Dendritic cell treated with granulocyte-macrophage colony-stimulating factor and Interleukin-4, amounts not matched to agents 40 ng/mL and 50 ng/mL, for 4 days (primary cell): Measurements from ENCODE around the gene ZNF593OS.
A peak's percentile ranks its signal among the peaks of the same experiment; 100 is the strongest.

ENCODE experiments used
- H3K27ac Mint-ChIP-seq: one replicate; pipeline ENCODE4 v1.8.0; 2022; ENCODE audit warnings: mild to moderate bottlenecking, mixed read lengths
- H3K27me3 Mint-ChIP-seq: one replicate; pipeline ENCODE4 v1.8.0; 2022; ENCODE audit warnings: mild to moderate bottlenecking, mixed read lengths
- H3K36me3 Mint-ChIP-seq: one replicate; pipeline ENCODE4 v1.8.0; 2022; ENCODE audit warnings: low read depth, mixed read lengths
- H3K4me1 Mint-ChIP-seq: one replicate; pipeline ENCODE4 v1.8.0; 2022; ENCODE audit warnings: low read depth, mixed read lengths
- H3K4me3 Mint-ChIP-seq: one replicate; pipeline ENCODE4 v1.8.0; 2022; ENCODE audit warnings: mild to moderate bottlenecking, moderate library complexity, mixed read lengths
- H3K9me3 Mint-ChIP-seq: one replicate; pipeline ENCODE4 v1.8.0; 2022; ENCODE audit warnings: mixed read lengths
- intact Hi-C: fragments of 100-400 bp; cut with micrococcal nuclease; formaldehyde crosslinking; loops from one replicate; pipeline ENCODE4 v1.15.0; 2022

The ZNF593OS gene

DNA sequence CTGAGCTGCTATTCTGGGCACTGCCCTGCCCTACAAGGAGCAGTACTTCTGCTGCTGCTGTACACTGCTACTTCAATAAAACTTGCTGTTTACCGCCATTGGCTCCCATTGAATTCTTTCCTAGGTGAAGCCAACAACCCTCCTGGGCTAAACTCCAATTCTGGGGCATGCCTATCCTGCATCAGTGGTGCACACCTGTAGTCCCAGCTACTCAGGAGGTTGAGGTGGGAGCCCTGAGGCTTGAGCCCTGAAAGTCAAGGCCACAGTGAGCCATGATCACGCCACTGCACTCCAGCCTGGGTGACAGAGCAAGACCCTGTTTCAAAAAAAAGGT lies 38.8 kb downstream of the ZNF593OS start:
- Mint-ChIP-seq H3K4me3 (no peak overlapping the region), H3K36me3 (no peaks in the 10 kb centered on the region), H3K9me3 (no peaks in the 10 kb centered on the region), H3K27ac (no peak overlapping the region), H3K4me1 (peaks cover 11% of the 10 kb centered on the region), H3K27me3 (no peaks in the 10 kb centered on the region)
- intact Hi-C loops, result no loop called here

DNA sequence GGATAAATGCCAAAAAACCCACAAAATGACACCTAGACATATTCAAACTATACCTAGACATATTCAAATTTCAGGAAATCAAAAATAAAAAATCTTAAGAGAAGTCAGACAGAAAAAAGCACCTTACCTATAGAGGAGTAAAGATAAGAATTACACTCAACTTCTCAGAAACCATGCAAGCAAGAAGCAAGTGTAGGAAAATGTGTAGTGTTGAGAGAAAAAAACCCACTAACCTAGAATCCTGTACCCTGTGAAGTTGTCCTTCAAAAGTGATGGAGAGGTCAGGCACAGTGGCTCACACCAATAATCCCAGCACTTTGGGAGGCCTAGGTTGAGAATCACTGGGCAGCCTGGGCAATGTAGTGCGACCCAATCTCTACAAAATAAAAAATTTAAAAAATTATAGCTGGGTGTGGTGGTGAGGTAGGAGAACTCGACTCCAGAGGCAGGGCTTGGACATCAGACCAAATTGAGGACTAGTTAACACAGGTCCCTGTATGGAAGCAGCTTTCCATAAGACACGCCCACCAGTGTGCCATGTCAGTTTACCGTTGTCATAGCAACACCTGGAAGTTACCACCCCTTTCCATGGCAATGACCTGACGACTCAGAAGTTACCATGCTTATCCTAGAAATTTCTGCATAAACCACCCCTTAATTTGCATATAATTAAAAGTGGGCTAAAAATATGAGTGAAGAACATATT lies 39.4 kb downstream of the ZNF593OS start:
- Mint-ChIP-seq H3K27me3 (no peaks in the 10 kb centered on the region), H3K36me3 (no peaks in the 10 kb centered on the region), H3K9me3 (no peaks in the 10 kb centered on the region), H3K4me3 (no peak overlapping the region), H3K4me1 (peaks cover 16% of the 10 kb centered on the region), H3K27ac (no peak overlapping the region)
- intact Hi-C loops, result no loop called here

DNA sequence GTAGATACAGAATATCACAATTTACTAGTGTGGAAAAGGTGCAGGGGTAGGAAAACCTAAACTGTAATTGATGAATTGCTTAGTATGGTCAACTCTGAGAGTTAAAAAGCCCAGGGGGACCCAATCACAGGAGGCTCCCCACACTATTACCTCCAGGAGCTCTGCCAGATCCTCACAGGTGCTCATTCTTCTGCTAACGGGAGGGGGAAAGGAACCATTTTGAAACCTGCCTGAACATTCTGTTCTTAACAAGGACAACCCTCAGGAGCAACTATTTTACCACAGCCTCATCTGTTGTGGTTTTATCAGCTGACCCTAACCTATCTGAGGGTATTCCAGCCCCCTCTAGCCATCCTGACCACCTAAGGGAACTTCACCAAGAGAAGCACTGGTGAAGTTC lies 40.9 kb downstream of the ZNF593OS start:
- H3K27me3 Mint-ChIP-seq, result no peaks in the 10 kb centered on the region
- intact Hi-C loops, result no loop called here
- H3K36me3 Mint-ChIP-seq, result no peaks in the 10 kb centered on the region
- no peak overlapping the region for H3K4me3 Mint-ChIP-seq
- H3K27ac Mint-ChIP-seq, result no peak overlapping the region
- H3K9me3 Mint-ChIP-seq, result no peaks in the 10 kb centered on the region
- peaks cover 18% of the 10 kb centered on the region for H3K4me1 Mint-ChIP-seq

DNA sequence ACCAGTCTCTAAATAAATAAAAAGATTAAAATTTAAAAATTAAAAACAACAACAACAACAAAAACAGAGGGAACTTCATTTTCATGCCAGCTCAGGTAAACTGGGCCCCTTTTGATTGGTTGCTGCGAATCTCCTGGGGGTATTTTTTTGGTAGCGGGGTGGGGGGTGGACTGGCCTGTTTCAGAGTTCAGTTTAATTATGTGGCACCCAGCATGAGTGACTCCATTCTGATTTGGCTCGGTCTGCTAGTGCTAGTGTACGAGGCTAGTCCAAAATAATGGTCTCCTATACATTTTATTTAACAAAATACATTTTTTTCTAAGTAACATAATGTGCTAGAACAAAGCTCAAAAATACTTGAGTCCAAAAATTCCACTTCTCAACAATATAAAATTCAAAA lies 41.9 kb downstream of the ZNF593OS start:
- Mint-ChIP-seq H3K9me3 (no peaks in the 10 kb centered on the region), H3K27ac (no peak overlapping the region), H3K4me1 (peaks cover 21% of the 10 kb centered on the region), H3K4me3 (no peak overlapping the region), H3K27me3 (no peaks in the 10 kb centered on the region), H3K36me3 (no peaks in the 10 kb centered on the region)
- intact Hi-C loops, result no loop called here

DNA sequence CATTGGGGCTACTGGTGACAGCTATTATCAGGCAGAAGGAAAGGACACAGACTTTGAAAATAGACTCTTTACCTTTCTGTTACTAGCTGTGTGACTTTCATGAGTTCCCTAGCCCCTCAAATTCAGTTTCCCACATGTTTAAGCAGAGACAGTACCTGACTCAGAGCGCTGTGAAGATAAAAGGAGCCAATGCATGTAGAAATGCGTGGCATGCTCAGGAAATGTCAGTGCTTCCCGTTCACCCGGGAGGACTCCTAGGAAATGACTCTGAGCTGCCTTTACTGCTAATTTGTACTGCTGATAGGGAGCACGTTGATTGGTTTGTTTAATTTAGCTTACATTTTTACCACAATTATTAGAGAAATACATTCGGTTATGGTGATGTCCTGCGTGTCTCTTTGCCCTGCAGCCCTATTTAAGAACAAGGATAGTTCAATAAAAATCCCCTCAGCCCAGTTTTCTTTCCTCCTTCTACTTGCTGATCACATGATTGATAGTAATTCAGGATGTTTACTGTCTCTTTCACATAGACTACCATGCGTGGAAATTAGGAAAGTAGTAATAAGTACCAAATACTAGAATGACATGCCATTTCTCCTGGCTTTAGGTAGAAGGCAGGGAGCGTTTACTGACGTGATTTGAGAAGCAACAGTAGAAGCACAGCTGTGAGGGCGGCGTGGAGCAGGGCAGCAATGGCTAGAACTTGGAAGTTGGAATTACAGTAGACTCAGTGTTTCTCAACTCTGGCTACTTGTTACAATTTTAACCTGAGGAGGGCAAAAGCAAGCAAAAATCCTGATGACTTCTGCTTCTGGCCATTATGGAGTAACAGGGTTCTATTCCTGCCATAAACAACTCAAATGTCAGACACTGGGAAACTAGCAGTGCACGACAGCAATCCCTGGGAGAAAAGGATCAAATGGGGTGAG lies 44.1 kb downstream of the ZNF593OS start:
- Mint-ChIP-seq H3K9me3 (no peaks in the 10 kb centered on the region), H3K27ac (peak overlapping the region; percentile 79), H3K36me3 (no peaks in the 10 kb centered on the region), H3K4me1 (peaks cover 30% of the 10 kb centered on the region), H3K4me3 (peak overlapping the region; percentile 24), H3K27me3 (no peaks in the 10 kb centered on the region)
- intact Hi-C loops, result loop anchor here (2.0 kb wide), 1 partner anchor 15 kb away; no protein-coding TSS in a partner anchor

DNA sequence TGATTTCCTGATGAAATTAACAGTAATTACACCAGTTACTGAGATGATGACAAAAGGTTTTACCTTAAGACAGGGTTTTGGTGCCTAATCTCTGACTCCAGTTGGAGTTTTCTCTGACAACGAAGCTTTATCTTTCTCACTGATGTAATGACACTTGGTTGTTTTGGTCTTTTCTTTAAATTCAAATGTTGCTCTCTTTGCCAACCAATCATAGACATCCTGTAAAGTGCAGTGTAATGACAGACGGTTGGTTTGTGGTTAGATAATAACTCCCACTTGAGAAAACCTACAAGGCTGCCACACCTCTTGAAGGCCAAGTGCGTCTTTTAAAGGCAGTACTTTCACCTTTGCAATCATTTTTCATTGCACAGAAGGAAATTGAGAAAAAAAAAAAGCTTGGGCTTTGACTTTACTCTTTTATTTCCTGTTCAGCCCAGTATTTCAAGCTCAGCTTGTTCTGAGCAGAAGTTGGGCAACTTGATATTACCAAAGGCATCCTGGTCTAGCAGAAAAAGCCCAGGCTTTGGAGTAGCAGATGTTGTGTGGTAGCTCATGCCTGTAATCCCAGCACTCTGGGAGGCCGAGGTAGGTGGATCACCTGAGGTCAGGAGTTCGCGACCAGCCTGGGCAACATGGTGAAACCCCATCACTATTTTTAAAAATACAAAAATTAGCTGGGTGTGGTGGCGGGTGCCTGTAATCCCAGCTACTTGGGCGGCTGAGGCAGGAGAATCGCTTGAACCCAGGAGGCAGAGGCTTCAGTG lies 45.1 kb downstream of the ZNF593OS start:
- no peaks in the 10 kb centered on the region for H3K27me3 Mint-ChIP-seq
- no peaks in the 10 kb centered on the region for H3K9me3 Mint-ChIP-seq
- peaks cover 40% of the 10 kb centered on the region for H3K4me1 Mint-ChIP-seq
- no peaks in the 10 kb centered on the region for H3K36me3 Mint-ChIP-seq
- intact Hi-C loops, result loop anchor here (2.0 kb wide), 1 partner anchor 14 kb away; no protein-coding TSS in a partner anchor
- no peak overlapping the region for H3K4me3 Mint-ChIP-seq
- H3K27ac Mint-ChIP-seq, result peak overlapping the region; percentile 62

DNA sequence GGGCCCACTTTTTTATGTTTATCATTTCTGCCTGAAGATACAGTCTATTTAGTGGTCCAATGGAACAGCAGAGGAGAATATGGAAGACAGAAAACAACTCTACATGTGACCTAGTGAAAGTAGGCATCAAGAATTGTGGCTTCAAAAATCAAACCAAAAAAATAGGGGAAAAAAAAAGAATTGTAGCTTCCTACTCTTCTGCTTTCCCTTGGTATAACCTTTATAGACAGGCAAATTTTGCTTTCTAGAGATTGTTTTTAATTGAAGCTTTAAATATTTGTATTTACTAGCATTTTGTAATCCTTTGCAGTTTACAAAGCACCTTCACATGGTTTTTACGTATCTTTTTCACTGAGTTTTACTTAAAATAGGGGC lies 45.7 kb downstream of the ZNF593OS start:
- H3K9me3 Mint-ChIP-seq, result no peaks in the 10 kb centered on the region
- H3K36me3 Mint-ChIP-seq, result no peaks in the 10 kb centered on the region
- no peaks in the 10 kb centered on the region for H3K27me3 Mint-ChIP-seq
- no peak overlapping the region for H3K4me3 Mint-ChIP-seq
- peaks cover 40% of the 10 kb centered on the region for H3K4me1 Mint-ChIP-seq
- intact Hi-C loops, result loop anchor here (2.0 kb wide), 1 partner anchor 13 kb away; no protein-coding TSS in a partner anchor
- H3K27ac Mint-ChIP-seq, result peak overlapping the region; percentile 62

DNA sequence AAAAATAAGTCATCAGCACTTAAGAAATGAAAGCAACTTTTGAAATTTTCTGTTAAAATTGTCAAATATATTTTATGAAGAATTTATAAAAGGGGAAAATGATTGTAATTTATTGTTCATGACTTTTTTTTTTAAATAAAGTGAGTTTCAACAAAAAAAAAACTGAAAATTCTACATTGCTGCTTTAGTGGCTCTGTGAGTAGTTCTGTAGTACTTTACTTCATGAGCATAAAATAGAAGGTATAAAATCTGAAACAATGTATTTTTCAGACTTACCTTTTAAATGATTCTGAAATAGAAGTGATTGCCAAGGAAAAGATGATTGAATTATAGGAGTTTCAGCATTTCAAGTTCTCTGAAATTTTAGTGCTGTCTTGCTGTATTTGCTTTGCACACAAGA lies 46.2 kb downstream of the ZNF593OS start:
- intact Hi-C loops, result no loop called here
- Mint-ChIP-seq H3K27me3 (no peaks in the 10 kb centered on the region), H3K4me1 (peaks cover 44% of the 10 kb centered on the region), H3K9me3 (no peaks in the 10 kb centered on the region), H3K27ac (no peak overlapping the region), H3K4me3 (no peak overlapping the region), H3K36me3 (no peaks in the 10 kb centered on the region)

DNA sequence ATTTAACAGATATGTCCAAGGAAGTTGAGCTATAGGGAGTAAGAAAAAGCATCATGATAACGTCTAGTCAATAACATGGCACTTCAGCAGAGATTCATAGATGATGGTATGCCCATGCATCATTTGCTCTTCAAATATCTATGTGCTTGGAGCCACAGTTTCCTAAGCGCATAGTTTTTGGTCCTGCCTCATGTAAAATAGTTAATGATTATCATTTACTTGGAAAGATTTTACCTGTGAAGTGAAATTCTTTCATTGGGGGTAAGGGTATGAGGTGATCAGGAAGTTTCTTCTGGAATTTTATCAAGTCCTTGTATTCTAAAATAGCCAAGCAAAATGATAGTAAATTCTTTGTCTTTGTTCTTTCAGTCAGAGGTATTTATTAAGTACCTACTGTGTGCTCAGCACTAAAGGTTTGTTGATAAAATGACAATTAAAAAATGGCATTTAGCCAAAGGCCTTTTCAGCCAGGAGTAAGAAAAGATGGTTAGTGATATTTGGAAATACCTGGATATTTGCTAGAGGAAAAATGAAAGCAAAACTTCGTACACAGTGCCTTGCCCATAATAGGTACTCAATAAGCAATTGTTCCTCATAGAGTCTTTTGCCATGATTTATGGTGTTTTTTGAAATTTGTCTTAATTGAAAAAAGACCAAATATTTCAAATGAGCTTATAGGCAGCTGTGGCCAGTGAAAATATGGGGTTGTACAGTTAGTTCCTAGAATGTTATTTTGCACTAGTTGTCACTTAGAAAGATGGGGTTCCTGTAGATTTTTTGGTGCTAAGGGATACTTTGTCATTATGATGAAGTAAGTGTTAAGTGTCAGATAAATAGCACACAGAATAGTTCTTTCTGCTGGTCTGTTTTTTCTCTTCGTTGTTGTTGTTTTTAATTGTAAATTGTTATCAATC lies 47.0 kb downstream of the ZNF593OS start:
- Mint-ChIP-seq H3K4me1 (peaks cover 51% of the 10 kb centered on the region), H3K27me3 (no peaks in the 10 kb centered on the region), H3K36me3 (peaks cover 1% of the 10 kb centered on the region), H3K9me3 (no peaks in the 10 kb centered on the region), H3K4me3 (no peak overlapping the region), H3K27ac (no peak overlapping the region)
- intact Hi-C loops, result no loop called here

DNA sequence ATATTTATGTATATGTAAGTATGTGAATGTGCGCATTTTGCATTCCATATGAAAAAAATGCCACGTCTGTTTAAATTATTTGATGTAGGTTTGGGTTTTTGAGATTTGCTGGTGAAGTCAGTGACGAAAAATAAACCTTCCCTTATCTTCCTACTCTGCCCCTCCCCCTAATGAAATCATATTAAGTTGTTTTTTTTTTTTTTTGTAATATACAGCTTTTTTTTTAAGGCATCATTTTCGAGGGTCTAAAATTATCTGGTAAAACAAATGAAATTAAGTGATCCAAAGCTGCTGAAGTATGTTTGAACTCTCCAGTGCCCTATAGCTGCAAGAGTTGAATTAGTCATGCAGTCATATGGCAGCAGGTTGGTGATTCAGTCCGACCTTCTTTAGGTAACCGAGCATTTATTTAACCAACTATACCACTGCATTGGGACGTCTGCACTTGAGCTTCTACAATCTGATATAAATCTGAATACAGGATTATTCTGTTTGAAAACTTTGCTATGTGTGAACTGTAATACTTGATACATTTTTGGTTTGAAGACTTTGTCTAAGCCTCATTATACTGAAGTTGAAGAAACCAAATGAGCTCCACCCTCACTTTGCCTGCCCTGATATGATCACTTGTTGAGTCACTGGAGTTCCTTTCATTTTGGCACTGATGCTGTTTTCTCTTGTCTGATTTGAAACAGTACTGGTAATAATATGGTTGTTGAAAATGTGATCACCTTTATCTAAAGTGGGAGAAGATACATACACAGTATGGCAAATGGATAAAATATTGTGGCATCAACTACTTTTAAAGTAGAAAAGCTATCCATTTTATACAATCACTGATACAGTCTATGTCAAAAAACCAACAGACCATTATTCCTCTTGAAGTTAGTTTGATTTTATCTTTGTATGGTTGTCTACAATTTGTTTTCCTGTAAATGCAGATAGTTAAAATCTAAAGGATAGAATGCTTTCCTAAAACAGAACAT lies 48.4 kb downstream of the ZNF593OS start:
- no peak overlapping the region for H3K27ac Mint-ChIP-seq
- intact Hi-C loops, result no loop called here
- H3K4me1 Mint-ChIP-seq, result peaks cover 53% of the 10 kb centered on the region
- H3K36me3 Mint-ChIP-seq, result peaks cover 14% of the 10 kb centered on the region
- H3K4me3 Mint-ChIP-seq, result no peak overlapping the region
- H3K27me3 Mint-ChIP-seq, result no peaks in the 10 kb centered on the region
- H3K9me3 Mint-ChIP-seq, result no peaks in the 10 kb centered on the region

DNA sequence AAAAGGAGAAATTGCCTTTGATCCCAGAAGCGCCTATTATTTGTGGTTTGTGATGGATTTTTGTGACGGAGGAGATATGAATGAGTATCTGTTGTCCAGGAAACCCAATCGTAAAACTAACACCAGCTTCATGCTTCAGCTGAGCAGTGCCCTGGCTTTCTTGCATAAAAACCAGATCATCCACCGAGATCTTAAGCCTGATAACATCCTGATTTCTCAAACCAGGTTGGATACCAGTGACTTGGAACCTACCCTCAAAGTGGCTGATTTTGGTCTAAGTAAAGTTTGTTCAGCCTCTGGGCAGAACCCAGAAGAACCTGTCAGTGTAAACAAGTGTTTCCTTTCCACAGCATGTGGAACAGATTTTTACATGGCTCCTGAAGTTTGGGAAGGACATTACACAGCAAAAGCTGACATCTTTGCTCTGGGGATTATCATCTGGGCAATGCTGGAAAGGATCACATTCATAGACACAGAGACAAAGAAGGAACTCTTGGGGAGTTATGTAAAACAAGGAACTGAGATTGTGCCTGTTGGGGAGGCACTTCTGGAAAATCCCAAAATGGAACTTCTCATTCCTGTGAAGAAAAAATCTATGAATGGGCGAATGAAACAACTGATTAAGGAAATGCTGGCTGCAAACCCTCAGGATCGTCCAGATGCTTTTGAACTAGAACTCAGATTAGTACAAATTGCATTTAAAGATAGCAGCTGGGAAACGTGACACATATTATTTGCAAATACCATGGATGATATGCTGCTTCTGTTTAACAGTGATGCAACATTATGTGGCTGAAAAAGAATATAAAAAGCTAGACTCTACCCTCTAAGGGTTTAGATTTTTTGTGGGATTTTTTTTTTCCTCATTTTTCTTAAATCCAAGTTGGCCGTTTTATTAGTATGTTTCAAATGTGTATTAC lies 49.5 kb downstream of the ZNF593OS start:
- H3K9me3 Mint-ChIP-seq, result no peaks in the 10 kb centered on the region
- H3K27ac Mint-ChIP-seq, result peak overlapping the region; percentile 69
- H3K36me3 Mint-ChIP-seq, result peaks cover 25% of the 10 kb centered on the region
- peaks cover 48% of the 10 kb centered on the region for H3K4me1 Mint-ChIP-seq
- peak overlapping the region; percentile 4 for H3K4me3 Mint-ChIP-seq
- H3K27me3 Mint-ChIP-seq, result no peaks in the 10 kb centered on the region
- intact Hi-C loops, result no loop called here
